Lower lobe of right lung (tissue), 2 donors: ENCODE measurements around the gene DCTN1. TPM values are rescaled to one million over a fixed set of nuclear protein-coding genes. Genes with fewer than 3 reads are reported as not detected.

Experiments used
- ATAC-seq, 2 donors: fragments of 200-7000 bp; cut with Tn5 transposase; one replicate each; pipeline ENCODE4 v1.9.1; 2020 to 2022; ENCODE audit warnings: mild to moderate bottlenecking in 2 of 2, moderate library complexity in 2 of 2
- DNase-seq: peaks from one replicate; pipeline ENCODE4 v3.0.0-alpha.2; 2020
- H3K27ac ChIP-seq: fragments of 200-600 bp; one replicate; pipeline ENCODE4 v1.8.0; 2022
- H3K27me3 ChIP-seq: fragments of 200-600 bp; one replicate; pipeline ENCODE4 v1.8.0; 2022; ENCODE audit warnings: low read depth
- H3K36me3 ChIP-seq: fragments of 200-600 bp; one replicate; pipeline ENCODE4 v1.8.0; 2022; ENCODE audit warnings: mild to moderate bottlenecking
- H3K4me1 ChIP-seq: fragments of 200-600 bp; one replicate; pipeline ENCODE4 v1.8.0; 2022
- H3K4me3 ChIP-seq: fragments of 200-600 bp; one replicate; pipeline ENCODE4 v1.8.0; 2022; ENCODE audit warnings: mild to moderate bottlenecking
- H3K9me3 ChIP-seq: fragments of 200-600 bp; one replicate; pipeline ENCODE4 v1.8.0; 2022
- CTCF ChIP-seq: fragments of 200-600 bp; IDR thresholded peaks from one replicate; pipeline ENCODE4 v1.8.0; 2022; ENCODE audit warnings: antibody characterized with exemption, mild to moderate bottlenecking
- intact Hi-C: fragments of 100-400 bp; cut with DNase I; formaldehyde crosslinking; loops from one replicate; pipeline ENCODE4 v1.11.0; 2022
- total RNA-seq: library from RNA; stranded (reverse); fragmentation: NEBNext Ultra II Directional; extraction: Animal tissue kit (Norgen Biotek cat#: 25700); gene quantifications from one replicate; pipeline ENCODE4 v1.2.1, GENCODE V29; 2021
- donor health status: DM: no; HTN: yes; CAD: no; lungs with severe emphysema.

Gene DCTN1
- total RNA-seq, 1 donor from 2014 or later, result 142 TPM

- DNase-seq, result no peak
Observed at GRCh38 chr2:74415762-74416395, 35.8 kb upstream of the DCTN1 start.

GRCh38 chr2:74414881-74415761 is 35.0 kb upstream of the DCTN1 start:
- no peaks in the 10 kb centered on the region for H3K9me3 ChIP-seq
- intact Hi-C loops, result no loop called here
- H3K36me3 ChIP-seq, result no peaks in the 10 kb centered on the region
- peak; percentile 45 for TF ChIP-seq CTCF
- peak; percentile 66 for DNase-seq
- peak; percentile 81 to 87 for ATAC-seq
- H3K27me3 ChIP-seq, result peaks cover 11% of the 10 kb centered on the region
- peak overlapping the region; percentile 36 for H3K27ac ChIP-seq
- H3K4me3 ChIP-seq, result peak overlapping the region; percentile 66
- peaks cover 31% of the 10 kb centered on the region for H3K4me1 ChIP-seq

More at GRCh38 chr2:74415762-74416395, 35.8 kb upstream of the DCTN1 start:
- TF ChIP-seq CTCF, result no peak
- Histone ChIP-seq H3K36me3 (no peaks in the 10 kb centered on the region), H3K27me3 (peaks cover 11% of the 10 kb centered on the region), H3K4me3 (peak overlapping the region; percentile 66), H3K9me3 (no peaks in the 10 kb centered on the region), H3K27ac (peak overlapping the region; percentile 36), H3K4me1 (peaks cover 38% of the 10 kb centered on the region)
- intact Hi-C loops, result no loop called here
- ATAC-seq, result peak; percentile 9 to 25

- DNase-seq, result no peak
- intact Hi-C loops, result no loop called here
- peak; percentile 32 to 34 for ATAC-seq
- Histone ChIP-seq H3K27me3 (peaks cover 11% of the 10 kb centered on the region), H3K36me3 (no peaks in the 10 kb centered on the region), H3K27ac (peak overlapping the region; percentile 36), H3K4me3 (peak overlapping the region; percentile 66), H3K9me3 (no peaks in the 10 kb centered on the region), H3K4me1 (peaks cover 31% of the 10 kb centered on the region)
- no peak for TF ChIP-seq CTCF
Observed at GRCh38 chr2:74414441-74414840, 34.3 kb upstream of the DCTN1 start.

- no peak for ATAC-seq
- H3K9me3 ChIP-seq, result no peaks in the 10 kb centered on the region
- H3K27me3 ChIP-seq, result peaks cover 11% of the 10 kb centered on the region
- no peak overlapping the region for H3K4me3 ChIP-seq
- H3K4me1 ChIP-seq, result peaks cover 25% of the 10 kb centered on the region
- intact Hi-C loops, result no loop called here
- H3K36me3 ChIP-seq, result no peaks in the 10 kb centered on the region
- no peak overlapping the region for H3K27ac ChIP-seq
- DNase-seq, result no peak
- no peak for TF ChIP-seq CTCF
Observed at GRCh38 chr2:74413001-74413698, 33.0 kb upstream of the DCTN1 start.

- Histone ChIP-seq H3K27me3 (no peaks in the 10 kb centered on the region), H3K27ac (no peak overlapping the region), H3K9me3 (no peaks in the 10 kb centered on the region), H3K36me3 (no peaks in the 10 kb centered on the region), H3K4me3 (no peak overlapping the region), H3K4me1 (no peaks in the 10 kb centered on the region)
- intact Hi-C loops, result no loop called here
- no peak for DNase-seq
- no peak for ATAC-seq
- TF ChIP-seq CTCF, result no peak
Observed at GRCh38 chr2:74407682-74408081, 27.6 kb upstream of the DCTN1 start.
